Stomach (tissue), 9 donors: ENCODE measurements around the gene PRDM12. TPM values are rescaled to one million over a fixed set of nuclear protein-coding genes. Genes with fewer than 3 reads are reported as not detected.

Experiments used
- DNase-seq, 2 donors: peaks; one replicate each; pipeline versions ENCODE4 v3.0.0 to v3.0.0-alpha.2; 2013 to 2019
- H3K27ac ChIP-seq, 5 donors: fragments of 200-600 bp in 4 of 5; sonication (generic) in 4 of 5; one replicate each; pipeline ENCODE4 v1.5.1; 2013 to 2019; ENCODE audit warnings: mild to moderate bottlenecking in 1 of 5, moderate library complexity in 1 of 5
- H3K27me3 ChIP-seq, 3 donors: fragments of 200-600 bp; sonication (generic); one replicate each; pipeline ENCODE4 v1.5.1; 2017 to 2019; ENCODE audit warnings: mixed run types in 1 of 3
- H3K36me3 ChIP-seq, 4 donors: fragments of 200-600 bp; sonication (generic); 1 replicate in 3 of 4; 2 replicates in 1 of 4; pipeline ENCODE4 v1.5.1; 2016 to 2019
- H3K4me1 ChIP-seq, 4 donors: fragments of 200-600 bp; sonication (generic); one replicate each; pipeline ENCODE4 v1.5.1; 2016 to 2019
- H3K4me3 ChIP-seq, 4 donors: fragments of 200-600 bp; sonication (generic) in 3 of 4; one replicate each; pipeline ENCODE4 v1.5.1; 2016 to 2019; ENCODE audit warnings: mild to moderate bottlenecking in 1 of 4
- H3K9me3 ChIP-seq, 4 donors: fragments of 200-600 bp; sonication (generic); one replicate each; pipeline ENCODE4 v1.5.1; 2016 to 2019
- EP300 ChIP-seq: sonication (generic); formaldehyde crosslinking; IDR thresholded peaks from one replicate; pipeline ENCODE4 v1.6.1; 2017; ENCODE audit warnings: antibody characterized with exemption
- POLR2A ChIP-seq, 4 donors: fragments of 450-650 bp; IDR thresholded peaks; one replicate each; pipeline ENCODE4 v1.6.1; 2016; ENCODE audit warnings: antibody characterized with exemption in 4 of 4, control low read depth in 2 of 4, mild to moderate bottlenecking in 1 of 4, moderate library complexity in 1 of 4
- POLR2AphosphoS5 ChIP-seq, 3 donors: sonication (generic); formaldehyde crosslinking; IDR thresholded peaks; one replicate each; pipeline ENCODE4 v1.6.1; 2016; ENCODE audit warnings: antibody characterized with exemption in 3 of 3
- WGBS, 5 donors: extraction: QIAGEN DNeasy Blood & Tissue Kit in 3 of 5; methylation state at CpG; one replicate each; pipeline versions ENCODE4 v1.1.5 to v1.1.7; 2013 to 2018; 5-methylcytosine and 5-hydroxymethylcytosine counted together
- intact Hi-C: fragments of 100-400 bp; cut with DNase I; formaldehyde crosslinking; loops from one replicate; pipeline ENCODE4 v1.15.1; 2023; ENCODE audit warnings: low total_unique reads
- polyA plus RNA-seq, 3 donors: library from polyadenylated mRNA; stranded (reverse); fragments of 200-250 nt; gene quantifications; one replicate each; pipeline ENCODE4 v1.2.3, GENCODE V29; 2013
- total RNA-seq, 5 donors: library from RNA; depleted of rRNA; stranded (reverse); fragments of >200 nt; gene quantifications; one replicate each; pipeline versions ENCODE4 v1.1.0 to v1.2.3, GENCODE V29; 2014 to 2016
- TF ChIP-seq, protein P1 (sequence below), 7 experiments: fragments of 450-650 bp in 4 of 7; fragments of 200-600 bp in 3 of 7; sonication (generic) in 3 of 7; IDR thresholded peaks; one replicate each; pipeline ENCODE4 v1.5.1; 2016 to 2019; ENCODE audit warnings: antibody characterized with exemption in 7 of 7, control low read depth in 2 of 7, mild to moderate bottlenecking in 1 of 7
- donor health status: healthy with polysubstance abuse.
- donor health status: Bipolar disorder and iron deficiency.
- donor health status: healthy.

Gene PRDM12
- total and polyA plus RNA-seq, 8 donors: 0.08 TPM; not detected in 7

DNA sequence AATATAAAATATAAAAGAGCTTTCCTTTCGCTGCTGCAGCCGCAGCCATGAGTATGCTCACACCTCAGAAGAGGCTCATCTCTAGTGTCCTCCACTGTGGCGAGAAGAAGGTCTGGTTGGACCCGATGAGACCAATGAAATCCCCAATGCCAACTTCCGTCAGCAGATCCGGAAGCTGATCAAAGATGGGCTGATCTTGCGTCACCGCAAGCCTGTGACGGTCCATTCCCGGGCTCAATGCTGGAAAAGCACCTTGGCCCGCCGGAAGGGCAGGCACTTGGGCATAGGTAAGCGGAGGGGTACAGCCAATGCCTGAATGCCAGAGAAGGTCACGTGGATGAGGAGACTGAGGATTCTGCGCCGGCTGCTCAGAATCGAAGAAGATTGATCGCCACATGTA, 12.6 kb upstream of the PRDM12 start:
- Histone ChIP-seq H3K36me3 (no peaks in the 10 kb centered on the region), H3K4me3 (no peak overlapping the region), H3K9me3 (peaks cover 0 to under 1% (median 0%) of the 10 kb centered on the region in 4 donors), H3K27me3 (peaks cover 0 to 88% (median 11%) of the 10 kb centered on the region in 3 donors), H3K4me1 (no peaks in the 10 kb centered on the region), H3K27ac (no peak overlapping the region)
- no peak for TF ChIP-seq EP300
- no peak for TF ChIP-seq POLR2A (IDR thresholded peaks at IDR 0.05)
- TF ChIP-seq, protein P1, sequence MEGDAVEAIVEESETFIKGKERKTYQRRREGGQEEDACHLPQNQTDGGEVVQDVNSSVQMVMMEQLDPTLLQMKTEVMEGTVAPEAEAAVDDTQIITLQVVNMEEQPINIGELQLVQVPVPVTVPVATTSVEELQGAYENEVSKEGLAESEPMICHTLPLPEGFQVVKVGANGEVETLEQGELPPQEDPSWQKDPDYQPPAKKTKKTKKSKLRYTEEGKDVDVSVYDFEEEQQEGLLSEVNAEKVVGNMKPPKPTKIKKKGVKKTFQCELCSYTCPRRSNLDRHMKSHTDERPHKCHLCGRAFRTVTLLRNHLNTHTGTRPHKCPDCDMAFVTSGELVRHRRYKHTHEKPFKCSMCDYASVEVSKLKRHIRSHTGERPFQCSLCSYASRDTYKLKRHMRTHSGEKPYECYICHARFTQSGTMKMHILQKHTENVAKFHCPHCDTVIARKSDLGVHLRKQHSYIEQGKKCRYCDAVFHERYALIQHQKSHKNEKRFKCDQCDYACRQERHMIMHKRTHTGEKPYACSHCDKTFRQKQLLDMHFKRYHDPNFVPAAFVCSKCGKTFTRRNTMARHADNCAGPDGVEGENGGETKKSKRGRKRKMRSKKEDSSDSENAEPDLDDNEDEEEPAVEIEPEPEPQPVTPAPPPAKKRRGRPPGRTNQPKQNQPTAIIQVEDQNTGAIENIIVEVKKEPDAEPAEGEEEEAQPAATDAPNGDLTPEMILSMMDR (IDR thresholded peaks at IDR 0.05): no peak
- TF ChIP-seq POLR2AphosphoS5 (IDR thresholded peaks at IDR 0.05): no peak
- intact Hi-C loops: no loop called here
- WGBS, 5 donors: 92 to 95% (median 93%) methylated on average over 18 of the region's 18 CpGs
- DNase-seq: no peak

DNA sequence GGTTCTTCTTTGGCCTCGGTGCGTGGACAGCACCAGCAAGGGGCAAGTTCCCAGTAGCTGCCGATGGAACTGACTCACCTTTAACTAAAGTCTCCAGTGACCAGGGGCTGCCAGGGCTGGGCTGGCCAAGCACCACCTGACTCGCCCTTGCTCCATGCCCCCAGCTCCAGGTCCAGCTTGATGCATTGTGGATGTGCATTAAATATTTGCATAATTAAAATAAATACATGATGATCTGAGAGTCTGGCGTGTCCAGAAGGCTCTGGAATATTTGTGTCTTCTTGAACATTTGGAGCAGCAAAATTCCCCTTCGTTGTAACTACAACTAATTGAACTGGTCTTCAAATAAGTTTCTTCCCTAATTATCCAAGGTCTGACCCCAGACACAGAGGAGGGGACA, 9.5 kb upstream of the PRDM12 start:
- Histone ChIP-seq H3K27me3 (peaks cover 14 to 95% (median 42%) of the 10 kb centered on the region in 3 donors), H3K9me3 (peaks cover 0 to 12% (median 2%) of the 10 kb centered on the region in 4 donors), H3K36me3 (no peaks in the 10 kb centered on the region), H3K4me1 (peaks cover 2 to 7% (median 6%) of the 10 kb centered on the region in 4 donors), H3K4me3 (no peak overlapping the region), H3K27ac (no peak overlapping the region)
- DNase-seq: no peak
- TF ChIP-seq EP300 (no peak), POLR2AphosphoS5 (IDR thresholded peaks at IDR 0.05) (no peak), POLR2A (IDR thresholded peaks at IDR 0.05) (no peak)
- TF ChIP-seq, protein P1 (IDR thresholded peaks at IDR 0.05): no peak
- 73 to 84% (median 77%) methylated on average over 6 of the region's 6 CpGs for WGBS, 5 donors
- intact Hi-C loops: no loop called here

DNA sequence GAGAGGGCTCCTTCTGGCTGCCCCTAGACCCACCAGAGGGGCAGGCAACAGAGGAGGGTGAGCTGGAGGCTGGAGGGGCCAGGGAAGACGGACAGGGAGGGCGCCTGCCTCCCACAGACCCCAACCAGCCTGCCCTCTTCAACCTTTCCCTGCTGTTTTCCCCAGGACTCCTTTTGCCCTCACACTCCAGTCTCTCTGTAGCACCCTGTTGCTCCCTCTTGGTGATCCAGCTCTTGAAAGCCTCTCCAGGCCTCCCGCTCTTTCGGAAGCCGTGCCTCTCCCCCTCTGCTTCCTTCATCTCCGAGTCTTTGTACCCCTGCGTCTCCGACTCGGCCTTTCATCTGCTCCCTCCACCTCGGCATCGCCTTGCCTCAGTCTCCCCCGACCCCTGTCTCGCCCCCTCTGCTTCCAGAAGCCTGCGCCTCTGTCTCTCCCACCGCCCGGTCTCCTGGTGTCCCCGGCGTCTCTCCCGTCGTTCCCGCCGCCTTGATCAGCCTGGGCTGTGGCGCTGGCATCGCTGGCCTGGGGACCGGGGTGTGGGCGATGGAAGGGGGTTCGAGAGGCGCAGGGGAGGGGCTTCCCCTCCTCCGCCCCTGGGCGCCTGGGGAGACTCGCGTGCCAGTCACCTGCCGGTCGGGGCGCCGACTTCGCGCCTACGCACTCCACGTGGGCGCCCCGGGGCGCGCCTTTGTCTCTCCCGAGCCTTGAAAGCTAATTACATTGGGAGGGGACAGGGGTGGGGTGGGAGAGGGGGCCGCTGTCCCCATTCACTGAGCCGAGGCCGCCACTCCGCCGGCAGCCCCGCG, 5.3 kb upstream of the PRDM12 start:
- no peak for DNase-seq
- no peaks in the 10 kb centered on the region for H3K36me3 ChIP-seq
- peaks cover 34 to 50% (median 47%) of the 10 kb centered on the region in 4 donors for H3K4me1 ChIP-seq
- peak overlapping the region in 1 of 4 donors; percentile 49 for H3K4me3 ChIP-seq
- TF ChIP-seq POLR2AphosphoS5 (IDR thresholded peaks at IDR 0.05) (no peak), POLR2A (IDR thresholded peaks at IDR 0.05) (no peak), EP300 (no peak)
- 16 to 21% (median 18%) methylated on average over 27 to 52 of the region's 52 CpGs for WGBS, 5 donors
- no peak overlapping the region for H3K27ac ChIP-seq
- peaks cover 0 to 12% (median 2%) of the 10 kb centered on the region in 4 donors for H3K9me3 ChIP-seq
- intact Hi-C loops: no loop called here
- peaks cover 52 to 100% (median 84%) of the 10 kb centered on the region in 3 donors for H3K27me3 ChIP-seq

DNA sequence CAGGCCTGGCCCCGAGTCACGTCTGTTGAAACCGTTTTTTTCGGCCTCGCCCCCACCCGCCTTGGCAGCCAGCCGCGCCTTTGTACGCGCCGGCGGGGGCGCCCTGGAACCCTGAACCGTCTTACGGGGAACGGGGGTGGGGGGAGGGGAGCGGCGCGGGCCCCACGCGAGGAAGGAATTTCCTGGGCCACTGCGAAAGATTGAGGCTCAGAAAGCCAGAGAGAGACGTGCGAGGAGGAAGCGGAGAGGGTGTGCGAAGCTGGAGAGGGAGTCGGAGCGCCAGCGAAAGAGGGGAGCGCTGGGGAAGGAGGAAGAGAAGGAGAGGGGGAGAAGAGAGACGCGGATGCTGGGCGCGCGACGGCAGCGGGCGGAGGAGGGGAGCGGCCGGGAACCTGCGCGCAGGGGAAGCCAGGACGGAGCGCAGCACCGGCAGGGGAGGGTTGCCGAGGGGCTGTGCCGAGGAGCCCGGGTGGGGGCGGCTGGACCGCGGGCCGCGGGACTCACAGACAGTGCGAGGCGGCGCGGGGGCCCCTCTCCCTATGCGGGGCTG, 4.6 kb upstream of the PRDM12 start:
- WGBS, 5 donors: 2 to 6% (median 3%) methylated on average over 32 to 58 of the region's 58 CpGs
- TF ChIP-seq, protein P1 (IDR thresholded peaks at IDR 0.05): no peak
- no peak for TF ChIP-seq POLR2AphosphoS5 (IDR thresholded peaks at IDR 0.05)
- no peak for TF ChIP-seq EP300
- TF ChIP-seq POLR2A (IDR thresholded peaks at IDR 0.05): no peak
- peaks cover 40 to 56% (median 54%) of the 10 kb centered on the region in 4 donors for H3K4me1 ChIP-seq
- peak overlapping the region in 3 of 4 donors; percentile 41 to 49 (median 49) for H3K4me3 ChIP-seq
- H3K9me3 ChIP-seq: peaks cover 0 to 12% (median 2%) of the 10 kb centered on the region in 4 donors
- peaks cover 59 to 100% (median 91%) of the 10 kb centered on the region in 3 donors for H3K27me3 ChIP-seq
- intact Hi-C loops: no loop called here
- H3K36me3 ChIP-seq: no peaks in the 10 kb centered on the region
- H3K27ac ChIP-seq: no peak overlapping the region
- peak in 1 of 2 donors; percentile 34 for DNase-seq
